Tibial artery (tissue), 4 donors: ENCODE measurements around the gene LPAR5.

Experiments used
- DNase-seq, 2 donors: peaks; one replicate each; pipeline ENCODE4 v3.0.0-alpha.2; 2019
- H3K27ac ChIP-seq, 2 donors: fragments of 200-600 bp; sonication (generic) in 1 of 2; 1 replicate in 1 of 2; 2 replicates in 1 of 2; pipeline ENCODE4 v1.5.1; 2018 to 2019; ENCODE audit warnings: mild to moderate bottlenecking in 1 of 2
- H3K27me3 ChIP-seq, 2 donors: fragments of 200-600 bp; sonication (generic) in 1 of 2; one replicate each; pipeline versions ENCODE4 v1.5.1 to v1.6.0; 2016 to 2019
- H3K36me3 ChIP-seq, 3 donors: fragments of 200-600 bp; sonication (generic) in 2 of 3; one replicate each; pipeline ENCODE4 v1.5.1; 2016 to 2019; ENCODE audit warnings: mild to moderate bottlenecking in 2 of 3
- H3K4me1 ChIP-seq, 4 donors: fragments of 200-600 bp; sonication (generic) in 2 of 4; 1 replicate in 3 of 4; 2 replicates in 1 of 4; pipeline ENCODE4 v1.5.1; 2016 to 2019
- H3K4me3 ChIP-seq, 2 donors: fragments of 200-600 bp; sonication (generic) in 1 of 2; 1 replicate in 1 of 2; 2 replicates in 1 of 2; pipeline ENCODE4 v1.5.1; 2018 to 2019; ENCODE audit warnings: mild to moderate bottlenecking in 2 of 2
- H3K9me3 ChIP-seq, 3 donors: fragments of 200-600 bp; sonication (generic) in 1 of 3; one replicate each; pipeline ENCODE4 v1.5.1; 2016 to 2019
- intact Hi-C: fragments of 100-400 bp; cut with DNase I; formaldehyde crosslinking; loops from one replicate; pipeline ENCODE4 v1.15.0; 2023; ENCODE audit warnings: low total_unique reads
- TF ChIP-seq, protein P1 (sequence below), 2 experiments: fragments of 200-600 bp in 1 of 2; fragments of 450-650 bp in 1 of 2; IDR thresholded peaks; one replicate each; pipeline ENCODE4 v1.5.1; 2017 to 2019; ENCODE audit warnings: antibody characterized with exemption in 2 of 2, mild to moderate bottlenecking in 1 of 2, moderate library complexity in 1 of 2

The LPAR5 gene

DNA sequence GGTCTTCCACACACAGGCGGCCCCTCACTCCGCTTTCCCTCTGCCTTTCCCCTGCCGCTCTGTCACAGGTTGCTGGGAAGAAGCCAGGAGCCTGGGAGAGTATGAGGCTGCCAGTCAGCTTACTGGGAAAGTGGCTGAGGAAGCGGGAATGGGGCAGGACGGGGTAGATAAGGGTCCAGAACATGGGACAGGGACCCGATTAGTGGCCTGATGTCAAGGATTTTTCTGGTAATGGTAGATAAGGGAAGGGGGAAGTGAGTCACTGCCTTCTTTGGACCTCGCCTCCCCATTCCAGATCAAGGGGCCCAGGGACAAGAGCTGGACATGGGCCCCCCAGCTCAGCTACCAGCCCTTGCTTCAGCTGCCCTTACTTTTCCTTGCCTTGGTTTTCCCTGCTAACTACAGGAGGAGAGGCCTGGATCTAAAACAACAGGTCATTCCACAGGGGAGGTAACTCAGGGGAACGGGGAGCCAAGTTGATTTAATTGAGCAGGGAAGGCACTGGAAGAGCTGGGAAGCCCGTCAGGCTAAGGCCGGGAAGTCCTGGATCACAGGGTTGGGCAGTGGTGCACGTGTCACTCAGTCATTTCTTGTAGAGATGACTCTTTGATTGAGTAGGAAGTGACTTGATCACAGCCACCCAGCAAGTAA lies 3.5 kb upstream of the LPAR5 start:
- Histone ChIP-seq H3K36me3 (no peaks in the 10 kb centered on the region), H3K4me1 (no peaks in the 10 kb centered on the region), H3K4me3 (no peak overlapping the region), H3K27me3 (peaks cover 0 to 13% of the 10 kb centered on the region in 2 donors), H3K27ac (no peak overlapping the region), H3K9me3 (no peaks in the 10 kb centered on the region)
- no peak for DNase-seq
- TF ChIP-seq, protein P1, sequence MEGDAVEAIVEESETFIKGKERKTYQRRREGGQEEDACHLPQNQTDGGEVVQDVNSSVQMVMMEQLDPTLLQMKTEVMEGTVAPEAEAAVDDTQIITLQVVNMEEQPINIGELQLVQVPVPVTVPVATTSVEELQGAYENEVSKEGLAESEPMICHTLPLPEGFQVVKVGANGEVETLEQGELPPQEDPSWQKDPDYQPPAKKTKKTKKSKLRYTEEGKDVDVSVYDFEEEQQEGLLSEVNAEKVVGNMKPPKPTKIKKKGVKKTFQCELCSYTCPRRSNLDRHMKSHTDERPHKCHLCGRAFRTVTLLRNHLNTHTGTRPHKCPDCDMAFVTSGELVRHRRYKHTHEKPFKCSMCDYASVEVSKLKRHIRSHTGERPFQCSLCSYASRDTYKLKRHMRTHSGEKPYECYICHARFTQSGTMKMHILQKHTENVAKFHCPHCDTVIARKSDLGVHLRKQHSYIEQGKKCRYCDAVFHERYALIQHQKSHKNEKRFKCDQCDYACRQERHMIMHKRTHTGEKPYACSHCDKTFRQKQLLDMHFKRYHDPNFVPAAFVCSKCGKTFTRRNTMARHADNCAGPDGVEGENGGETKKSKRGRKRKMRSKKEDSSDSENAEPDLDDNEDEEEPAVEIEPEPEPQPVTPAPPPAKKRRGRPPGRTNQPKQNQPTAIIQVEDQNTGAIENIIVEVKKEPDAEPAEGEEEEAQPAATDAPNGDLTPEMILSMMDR (IDR thresholded peaks at IDR 0.05) = no peak
- intact Hi-C loops = no loop called here

DNA sequence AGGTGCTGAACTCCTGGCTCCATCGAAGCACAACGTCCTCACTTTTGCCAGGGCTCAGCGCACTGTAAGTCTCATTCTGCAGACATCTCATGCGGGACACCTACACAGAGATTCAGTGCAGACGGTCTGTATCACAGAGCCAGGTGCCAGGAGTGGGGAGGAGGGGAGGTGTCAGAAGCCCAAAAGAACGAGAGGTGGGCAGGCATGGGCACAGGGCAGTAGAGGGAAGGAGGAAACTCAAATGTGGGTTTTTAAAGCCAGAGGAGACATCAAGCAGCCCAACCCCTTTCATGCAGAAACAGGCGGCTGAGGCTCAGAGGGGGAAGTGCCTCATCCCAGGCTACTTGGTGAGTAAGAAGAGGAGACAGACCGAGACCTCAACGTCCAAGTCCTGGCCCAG lies 2.5 kb upstream of the LPAR5 start:
- no peak for DNase-seq
- Histone ChIP-seq H3K9me3 (no peaks in the 10 kb centered on the region), H3K36me3 (no peaks in the 10 kb centered on the region), H3K4me1 (no peaks in the 10 kb centered on the region), H3K27me3 (peaks cover 0 to 13% of the 10 kb centered on the region in 2 donors), H3K4me3 (no peak overlapping the region), H3K27ac (no peak overlapping the region)
- intact Hi-C loops = no loop called here
- TF ChIP-seq, protein P1 (IDR thresholded peaks at IDR 0.05) = no peak

DNA sequence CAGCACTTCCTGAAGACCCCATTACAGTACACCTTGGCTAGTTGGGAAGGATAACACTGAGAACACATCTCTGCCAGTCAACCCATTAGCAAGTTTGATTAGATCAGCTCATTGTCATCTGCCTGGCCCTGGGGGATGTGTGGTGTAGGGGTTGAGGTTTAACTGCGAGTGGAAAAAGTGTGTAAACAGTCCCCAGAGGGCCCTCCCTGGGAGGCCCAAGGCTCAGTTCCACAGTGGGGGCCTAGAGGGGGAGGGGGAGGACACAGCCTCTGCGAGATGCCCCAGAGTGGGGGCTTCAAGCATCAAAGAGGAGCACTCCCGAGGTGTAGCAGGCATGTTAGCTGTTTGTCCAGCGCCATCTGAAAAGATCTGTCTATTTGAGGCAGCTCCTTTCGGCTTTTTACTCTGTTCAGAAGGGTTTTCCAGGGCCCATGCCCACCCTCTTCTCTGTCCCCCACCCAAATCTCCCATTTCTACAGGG lies 344 bp downstream of the LPAR5 start:
- peaks cover 0 to 3% (median 0%) of the 10 kb centered on the region in 4 donors for H3K4me1 ChIP-seq
- peak overlapping the region in 1 of 2 donors; percentile 10 for H3K4me3 ChIP-seq
- H3K27ac ChIP-seq = no peak overlapping the region
- H3K27me3 ChIP-seq = peaks cover 0 to 26% of the 10 kb centered on the region in 2 donors
- DNase-seq = no peak
- H3K9me3 ChIP-seq = no peaks in the 10 kb centered on the region
- no peaks in the 10 kb centered on the region for H3K36me3 ChIP-seq
- intact Hi-C loops = no loop called here
- TF ChIP-seq, protein P1 (IDR thresholded peaks at IDR 0.05) = no peak

DNA sequence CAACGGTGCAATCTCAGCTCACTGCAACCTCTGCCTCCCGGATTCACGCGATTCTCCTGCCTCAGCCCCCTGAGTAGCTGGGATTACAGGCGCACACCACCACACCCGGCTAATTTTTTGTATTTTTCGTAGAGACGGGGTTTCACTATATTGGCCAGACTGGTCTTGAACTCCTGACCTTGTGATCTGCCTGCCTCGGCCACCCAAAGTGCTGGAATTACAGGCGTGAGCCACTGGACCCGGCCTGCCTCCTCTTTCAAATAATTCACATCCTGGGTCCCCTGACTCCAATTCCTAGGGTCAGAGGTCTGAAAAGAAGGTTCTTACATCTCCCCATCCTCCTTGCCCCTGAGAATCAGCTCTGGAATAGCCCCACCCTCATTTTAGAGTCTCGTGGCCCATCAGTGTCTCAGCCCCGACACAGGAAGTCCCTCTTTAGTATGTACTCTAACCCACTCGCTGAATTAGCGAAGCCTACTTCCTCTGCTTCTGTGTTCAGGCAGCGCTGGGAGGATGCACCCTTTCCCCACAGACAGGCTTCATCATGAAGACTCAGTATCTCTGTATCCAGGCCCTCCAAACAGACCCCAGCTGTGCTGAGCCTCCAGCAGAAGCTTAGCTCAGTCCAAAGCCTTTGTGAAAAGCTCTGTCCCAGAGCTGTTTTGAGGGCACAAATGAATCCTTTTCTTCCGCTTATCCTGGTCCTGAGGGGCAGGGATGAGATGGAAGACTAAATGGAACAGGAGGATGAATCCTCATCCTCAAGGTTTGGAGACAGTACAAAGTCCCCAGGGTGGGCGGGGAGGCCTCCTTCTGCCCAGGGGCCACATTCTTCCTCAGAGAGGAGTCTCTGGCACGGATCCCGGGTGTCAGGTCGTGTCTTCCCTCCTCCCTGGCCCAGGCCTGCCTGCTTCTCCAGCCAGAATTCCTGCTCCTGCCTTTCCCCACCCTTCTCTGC lies 3.5 kb downstream of the LPAR5 start:
- Histone ChIP-seq H3K4me1 (peaks cover 0 to 3% (median 0%) of the 10 kb centered on the region in 4 donors), H3K4me3 (no peak overlapping the region), H3K27me3 (peaks cover 0 to 22% of the 10 kb centered on the region in 2 donors), H3K9me3 (no peaks in the 10 kb centered on the region), H3K36me3 (no peaks in the 10 kb centered on the region), H3K27ac (no peak overlapping the region)
- intact Hi-C loops = no loop called here
- TF ChIP-seq, protein P1 (IDR thresholded peaks at IDR 0.05) = no peak
- DNase-seq = no peak

DNA sequence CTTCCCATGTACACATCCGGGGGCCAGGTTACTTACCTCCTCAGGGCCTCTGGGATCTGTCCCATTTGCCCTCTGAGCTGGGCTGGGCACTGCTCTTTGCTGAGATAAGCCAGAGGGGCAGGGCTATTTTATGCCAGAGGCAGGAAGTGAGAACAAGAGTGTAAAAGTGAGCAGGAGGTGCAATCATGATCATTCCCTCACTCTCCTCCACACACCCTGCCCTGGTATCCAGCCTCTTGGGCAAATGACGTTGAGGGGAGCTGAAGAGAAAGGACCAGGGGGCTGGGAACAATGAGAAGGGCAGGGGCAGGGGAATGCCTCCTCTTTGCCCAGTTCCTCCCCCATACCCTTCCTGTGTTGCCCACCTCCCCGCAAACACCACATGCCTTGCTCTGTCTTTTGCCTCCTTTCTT lies 4.2 kb downstream of the LPAR5 start:
- Histone ChIP-seq H3K36me3 (no peaks in the 10 kb centered on the region), H3K9me3 (no peaks in the 10 kb centered on the region), H3K27ac (no peak overlapping the region), H3K4me1 (peaks cover 0 to 3% (median 0%) of the 10 kb centered on the region in 4 donors), H3K4me3 (no peak overlapping the region), H3K27me3 (peaks cover 0 to 22% of the 10 kb centered on the region in 2 donors)
- intact Hi-C loops = no loop called here
- TF ChIP-seq, protein P1 (IDR thresholded peaks at IDR 0.05) = no peak
- no peak for DNase-seq
